ENCODE data around the gene ARPC1A.
A peak's percentile ranks its signal among the peaks of the same experiment; 100 is the strongest.
"Not testable (repeated sequence)": the region's sequence is repeated elsewhere in the genome, so short reads cannot be mapped to it uniquely, and the experiment has no call there.

ARPC1A gene

DNA sequence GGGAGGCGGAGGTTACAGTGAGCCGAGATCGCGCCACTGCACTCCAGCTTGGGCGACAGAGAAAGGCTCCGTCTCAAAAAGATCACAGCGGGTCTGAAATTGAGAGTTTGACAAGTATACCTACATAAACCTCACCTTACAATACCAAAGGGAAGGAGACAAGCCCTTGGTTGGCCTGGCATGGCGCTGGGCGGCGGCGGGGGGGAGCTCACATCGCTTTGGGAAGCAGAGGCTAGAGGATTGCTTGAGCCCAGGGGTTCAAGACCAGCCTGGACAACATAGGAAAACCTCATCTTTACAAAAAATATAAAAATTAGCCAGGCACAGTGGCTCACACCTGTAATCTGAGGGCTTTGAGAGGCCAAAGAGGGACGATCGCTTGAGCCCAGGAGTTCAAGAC lies 1.1 kb upstream of the ARPC1A start:
- DNase-seq: no peak

DNA sequence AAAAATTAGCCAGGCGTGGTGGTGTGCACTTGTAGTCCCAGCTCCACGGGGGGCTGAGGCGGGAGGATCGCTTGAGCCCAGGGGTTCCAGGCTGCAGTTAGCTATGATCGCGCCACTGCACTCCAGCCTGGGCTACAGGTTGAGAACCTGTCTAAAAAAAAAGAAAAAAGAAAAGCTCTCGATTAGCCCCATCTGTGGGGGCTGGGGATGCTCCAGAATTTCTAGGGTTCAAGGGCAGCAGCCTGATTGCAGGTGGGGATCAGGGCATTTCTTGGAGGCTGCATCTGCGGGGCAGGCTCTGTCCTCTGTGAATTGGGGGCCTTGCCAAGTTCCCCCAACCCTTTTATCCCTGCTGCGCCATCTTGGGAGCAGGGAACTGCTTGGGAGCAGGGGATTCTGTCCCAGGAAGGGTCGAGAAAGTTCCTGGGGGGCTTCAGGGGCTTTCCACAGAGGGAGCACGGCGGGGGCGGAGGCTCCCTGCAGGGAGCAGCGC lies 651 bp upstream of the ARPC1A start:
- no peak for DNase-seq

DNA sequence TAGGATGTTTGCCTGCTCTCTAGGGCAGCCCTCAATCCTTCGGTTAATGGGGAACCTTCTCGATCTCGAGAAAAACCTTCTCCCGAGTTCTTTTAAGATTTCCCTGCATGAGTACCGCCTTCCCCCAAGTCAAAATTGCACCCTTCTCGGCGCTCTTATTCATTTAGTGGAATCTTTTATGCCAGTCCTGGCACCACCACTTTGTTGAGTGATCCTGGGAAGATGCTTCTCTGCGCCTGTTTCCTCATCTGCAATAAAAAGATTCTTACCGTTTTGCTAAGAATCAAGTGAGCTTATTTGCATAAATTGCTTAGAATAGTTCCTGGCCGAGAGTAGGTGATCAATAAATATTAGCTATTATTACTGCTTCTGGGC lies 697 bp downstream of the ARPC1A start:
- DNase-seq: no peak

DNA sequence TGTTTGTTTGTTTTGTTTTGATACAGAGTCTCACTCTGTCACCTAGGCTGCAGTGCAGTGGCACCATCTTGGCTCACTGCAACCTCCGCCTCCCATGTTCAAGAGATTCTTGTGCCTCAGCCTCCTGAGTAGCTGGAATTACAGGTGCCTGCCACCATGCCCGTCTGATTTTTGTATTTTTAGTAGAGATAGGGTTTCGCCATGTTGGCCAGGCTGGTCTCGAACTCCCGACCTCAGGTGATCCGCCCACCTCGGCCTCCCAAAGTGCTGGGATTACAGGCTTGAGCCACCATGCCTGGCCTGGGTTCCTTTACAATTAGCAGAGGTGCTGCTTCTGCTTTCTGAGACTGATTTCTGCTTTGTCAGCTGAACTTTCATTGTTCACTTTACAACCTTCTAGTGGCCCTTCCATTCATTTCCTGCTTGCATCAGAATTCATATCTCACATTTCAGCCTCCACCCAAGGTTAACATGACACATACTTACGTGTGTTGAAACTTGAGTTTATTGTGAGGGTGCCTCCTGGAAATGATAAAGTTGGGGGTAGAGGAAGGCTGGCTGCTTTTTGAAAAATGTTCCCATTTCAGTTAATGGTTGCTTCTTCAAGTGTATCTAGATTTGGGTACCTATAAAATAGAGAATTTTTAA lies 4.7 kb downstream of the ARPC1A start:
- peak; percentile 93 for DNase-seq

DNA sequence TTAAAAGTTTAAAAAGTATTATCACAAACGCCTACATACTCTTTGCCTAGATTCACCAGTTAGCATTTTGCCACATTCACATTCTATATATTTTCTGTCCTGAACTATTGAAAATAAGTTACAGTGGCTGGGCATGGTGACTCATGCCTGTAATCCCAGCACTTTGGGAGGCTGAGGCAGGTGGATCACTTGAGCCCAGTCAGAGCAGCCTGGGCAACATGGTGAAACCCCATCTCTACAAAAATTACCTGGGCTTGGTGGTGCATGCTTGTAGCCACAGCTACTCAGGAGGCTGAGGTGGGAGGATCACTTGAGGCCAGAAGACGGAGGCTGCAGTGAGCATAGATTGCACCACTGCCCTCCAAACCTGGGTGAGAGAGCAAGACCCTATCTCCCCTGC lies 5.3 kb downstream of the ARPC1A start:
- DNase-seq: no peak

DNA sequence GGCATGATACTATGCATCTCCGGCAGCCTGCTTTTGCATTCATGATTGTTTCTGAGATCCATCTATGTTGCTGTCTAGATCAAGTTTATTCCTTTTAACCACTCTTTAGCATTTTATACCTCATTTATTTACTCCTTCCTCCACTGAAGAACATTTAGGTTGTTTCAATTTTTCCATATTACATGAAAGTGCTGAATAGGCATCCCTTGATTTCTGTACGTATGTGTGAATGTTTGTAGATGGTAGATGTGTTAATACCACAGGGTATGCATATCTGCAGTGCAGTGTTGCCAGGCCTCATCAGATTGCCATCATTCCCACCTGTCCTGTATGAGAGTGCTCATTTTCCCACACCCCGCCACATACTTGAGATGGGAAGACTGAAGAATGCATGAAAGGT lies 13.9 kb downstream of the ARPC1A start:
- DNase-seq: no peak

DNA sequence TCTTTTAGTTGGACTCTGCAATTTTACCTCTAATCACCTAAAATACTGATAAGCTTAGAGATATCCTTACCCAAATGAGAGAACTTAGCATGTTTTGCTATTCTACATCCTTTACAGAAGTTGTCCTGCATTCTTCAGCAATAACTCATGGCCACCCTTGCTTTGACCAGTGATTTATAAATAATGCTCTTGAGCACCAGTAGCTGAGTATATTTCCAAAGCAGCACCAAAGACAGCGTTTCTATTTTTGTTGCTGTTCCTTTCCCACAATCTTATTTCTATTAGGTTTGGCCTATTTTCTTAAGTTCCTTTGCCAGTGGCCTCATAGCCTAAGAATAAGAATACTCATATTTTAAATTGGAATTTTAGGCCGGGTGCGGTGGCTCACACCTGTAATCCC lies 15.0 kb downstream of the ARPC1A start:
- no peak for DNase-seq

DNA sequence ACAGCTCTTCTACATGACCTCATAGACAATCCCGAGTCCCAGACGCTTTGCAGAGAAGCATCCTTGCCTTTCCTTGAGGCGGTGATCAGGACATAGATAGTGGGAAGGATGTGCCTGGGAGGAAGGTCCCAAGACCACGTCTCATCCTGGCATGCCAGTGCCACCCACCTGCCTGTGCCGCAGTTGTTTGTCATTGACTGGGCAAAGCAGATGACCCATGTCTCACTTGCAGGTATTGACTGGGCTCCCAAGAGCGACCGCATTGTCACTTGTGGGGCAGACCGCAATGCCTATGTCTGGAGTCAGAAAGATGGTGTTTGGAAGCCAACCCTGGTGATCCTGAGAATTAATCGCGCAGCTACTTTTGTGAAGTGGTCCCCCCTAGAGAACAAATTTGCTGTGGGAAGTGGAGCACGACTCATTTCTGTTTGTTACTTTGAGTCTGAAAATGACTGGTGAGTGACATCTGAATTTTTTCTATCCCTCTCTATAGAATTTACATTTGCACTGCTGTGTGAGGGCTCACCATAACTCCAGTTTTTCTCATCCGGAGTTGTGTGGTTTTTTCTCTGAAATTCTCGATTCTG lies 18.5 kb downstream of the ARPC1A start:
- DNase-seq: no peak

DNA sequence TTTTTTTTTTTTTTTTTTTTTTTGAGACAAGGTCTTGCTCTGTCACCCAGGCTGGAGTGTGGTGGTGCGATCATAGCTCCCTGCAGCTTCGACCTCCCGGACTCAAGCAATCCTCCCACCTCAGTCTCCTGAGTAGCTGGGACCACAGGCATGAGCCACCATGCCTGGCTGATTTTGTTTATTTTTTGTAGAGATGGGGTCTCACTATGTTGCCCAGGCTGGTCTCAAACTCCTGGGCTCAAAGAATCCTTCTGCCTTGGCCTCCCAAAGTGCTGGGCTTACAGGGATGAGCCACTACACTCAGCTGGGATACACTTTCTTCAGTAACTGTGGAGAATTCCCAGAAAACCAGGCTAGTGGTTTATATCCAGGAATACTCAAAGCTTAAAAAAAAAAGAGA lies 24.9 kb downstream of the ARPC1A start:
- not testable (repeated sequence) for DNase-seq

DNA sequence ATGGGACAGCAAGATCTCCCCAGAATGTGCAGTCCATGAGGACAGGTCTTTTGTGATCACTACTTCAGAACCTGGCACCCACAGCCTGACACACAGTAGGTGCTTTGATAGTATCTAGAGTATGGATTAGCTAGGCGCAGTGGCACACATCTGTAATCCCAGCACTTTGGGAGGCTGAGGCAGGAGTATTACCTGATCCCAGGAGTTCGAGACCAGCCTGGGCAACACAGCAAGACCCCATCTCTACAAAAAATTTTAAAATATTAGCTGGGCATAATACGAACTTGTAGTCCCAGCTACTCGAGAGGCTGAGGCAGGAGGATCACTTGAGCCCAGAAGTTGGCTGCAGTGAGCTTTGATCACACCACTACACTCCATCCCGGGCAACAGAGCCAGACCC lies 26.5 kb downstream of the ARPC1A start:
- no peak for DNase-seq

DNA sequence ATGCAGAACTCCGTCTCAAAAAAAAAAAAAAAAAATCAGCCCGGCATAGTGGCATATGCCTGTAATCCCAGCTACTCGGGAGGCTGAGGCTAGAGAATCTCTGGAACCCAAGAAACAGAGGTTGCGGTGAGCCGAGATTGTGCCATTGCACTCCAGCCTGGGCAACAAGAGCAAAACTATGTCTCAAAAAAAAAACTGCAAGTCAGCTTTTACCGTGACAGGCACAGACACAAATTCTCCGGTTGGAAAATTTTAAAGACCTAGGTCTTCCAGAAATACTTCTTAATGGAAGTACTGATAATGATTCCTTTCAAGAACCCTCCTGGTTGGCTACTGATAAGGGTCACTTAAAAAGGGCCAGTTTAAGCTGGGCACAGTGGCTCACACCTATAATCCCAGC lies 29.4 kb downstream of the ARPC1A start:
- no peak for DNase-seq

DNA sequence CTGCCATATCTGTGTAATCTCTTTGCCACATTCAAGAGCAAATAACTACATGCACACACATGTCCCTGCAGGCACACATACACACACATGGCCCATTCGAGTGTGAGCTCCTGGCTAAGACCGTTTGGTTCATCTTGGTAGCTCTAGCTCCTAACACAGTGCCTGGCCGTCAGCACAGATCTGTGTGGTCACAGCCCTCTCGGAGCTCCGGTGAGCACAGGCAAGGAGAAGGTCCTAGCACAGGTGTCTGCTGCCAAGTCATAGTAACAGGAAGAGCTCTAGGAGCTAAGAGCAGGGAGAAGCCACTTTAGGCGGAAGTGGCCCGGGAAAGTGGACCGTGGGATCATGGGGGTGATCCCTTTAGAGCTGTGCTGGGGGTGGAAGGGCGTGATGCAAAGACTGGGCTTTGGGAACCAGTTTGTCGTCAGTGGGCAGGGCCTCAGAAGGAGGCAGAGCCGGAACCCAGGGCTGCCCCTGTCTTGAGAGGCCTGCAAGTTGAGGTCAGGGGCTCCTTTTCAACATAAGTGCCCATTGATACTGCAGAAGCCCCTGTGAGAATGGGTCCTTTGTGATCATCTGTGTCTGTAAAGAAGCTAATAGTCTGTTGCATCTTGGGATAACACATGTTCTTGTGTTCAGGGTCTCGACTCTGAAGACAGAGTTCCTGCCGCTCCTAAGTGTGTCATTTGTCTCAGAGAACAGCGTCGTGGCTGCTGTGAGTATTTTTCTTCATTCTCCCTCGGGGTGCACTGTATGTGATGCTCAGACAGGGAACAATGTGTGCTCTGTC lies 32.2 kb downstream of the ARPC1A start:
- no peak for DNase-seq

DNA sequence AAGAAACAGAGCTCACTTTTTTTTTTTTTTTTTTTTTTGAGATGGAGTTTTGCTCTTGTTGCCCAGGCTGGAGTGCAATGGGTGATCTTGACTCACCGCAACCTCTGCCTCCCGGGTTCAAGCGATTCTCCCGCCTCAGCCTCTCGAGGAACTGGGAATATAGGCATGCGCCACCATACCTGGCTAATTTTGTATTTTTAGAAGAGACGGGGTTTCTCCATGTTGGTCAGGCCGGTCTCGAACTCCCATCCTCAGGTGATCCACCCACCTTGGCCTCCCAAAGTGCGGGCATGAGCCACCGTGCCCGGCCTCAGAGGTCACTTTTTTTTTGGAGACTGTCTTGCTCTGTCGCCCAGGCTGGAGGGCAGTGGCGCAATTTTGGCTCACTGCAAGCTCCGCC lies 32.8 kb downstream of the ARPC1A start:
- DNase-seq: not testable (repeated sequence)

DNA sequence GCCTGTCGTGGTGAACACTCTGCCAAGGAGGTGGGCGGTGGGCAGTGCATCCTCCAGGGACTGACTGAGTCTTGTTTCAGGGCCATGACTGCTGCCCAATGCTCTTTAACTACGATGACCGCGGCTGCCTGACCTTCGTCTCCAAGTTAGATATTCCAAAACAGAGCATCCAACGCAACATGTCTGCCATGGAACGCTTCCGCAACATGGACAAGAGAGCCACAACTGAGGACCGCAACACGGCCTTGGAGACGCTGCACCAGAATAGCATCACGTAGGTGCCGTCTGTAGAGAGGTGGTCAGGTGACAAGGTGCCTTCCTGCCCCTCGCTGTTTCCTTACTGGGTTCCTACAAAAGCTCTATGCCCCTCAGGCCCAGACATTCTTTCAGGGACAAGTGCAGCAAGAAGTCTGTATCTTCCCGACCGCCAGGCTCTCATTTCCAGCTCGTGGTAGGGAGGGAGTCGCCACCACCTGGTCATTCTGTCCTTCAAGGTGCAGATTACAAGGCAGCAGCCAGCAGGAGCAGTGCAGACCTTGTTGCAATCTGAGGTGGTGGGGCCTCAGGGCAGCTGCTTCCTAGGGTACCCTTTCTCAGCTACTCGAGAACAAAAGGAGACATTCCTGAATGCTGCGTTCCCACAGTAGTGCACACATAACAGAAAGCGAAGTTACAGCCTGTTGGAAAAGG lies 33.9 kb downstream of the ARPC1A start:
- DNase-seq: no peak

DNA sequence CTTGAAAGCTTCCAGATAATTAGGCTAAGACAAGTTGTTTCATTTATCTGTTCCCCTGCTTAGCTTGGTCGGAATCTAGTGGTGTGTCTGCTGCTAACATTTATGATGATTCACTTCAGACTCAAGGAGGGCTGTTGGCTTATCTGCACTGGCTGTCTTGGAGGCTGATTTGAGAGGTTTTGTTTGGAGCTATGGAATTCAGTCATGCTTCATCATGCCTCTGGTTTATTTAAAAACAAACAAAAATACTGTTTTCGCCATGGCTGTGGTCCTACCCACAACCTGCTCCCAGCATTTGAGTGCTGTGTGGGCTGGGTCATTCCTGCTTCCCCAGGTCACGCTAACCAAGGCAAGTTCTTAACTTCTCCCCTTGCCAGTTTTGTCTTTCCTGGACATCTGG lies 37.1 kb downstream of the ARPC1A start:
- no peak for DNase-seq

DNA sequence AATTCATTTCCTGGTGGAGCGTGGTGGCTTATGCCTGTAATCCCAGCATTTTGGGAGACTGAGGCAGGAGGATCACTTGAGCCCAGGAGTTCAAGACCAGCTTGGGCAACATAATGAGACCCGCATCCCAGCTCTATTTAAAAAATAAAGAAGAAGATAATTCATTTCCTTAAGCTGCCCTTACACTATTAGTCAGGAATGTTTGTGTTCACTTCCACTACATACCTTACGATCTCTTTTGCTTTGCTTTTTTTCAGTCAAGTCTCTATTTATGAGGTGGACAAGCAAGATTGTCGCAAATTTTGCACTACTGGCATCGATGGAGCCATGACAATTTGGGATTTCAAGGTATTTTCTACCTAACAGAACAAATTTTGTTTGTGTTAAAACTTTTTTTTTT lies 37.6 kb downstream of the ARPC1A start:
- DNase-seq: no peak

DNA sequence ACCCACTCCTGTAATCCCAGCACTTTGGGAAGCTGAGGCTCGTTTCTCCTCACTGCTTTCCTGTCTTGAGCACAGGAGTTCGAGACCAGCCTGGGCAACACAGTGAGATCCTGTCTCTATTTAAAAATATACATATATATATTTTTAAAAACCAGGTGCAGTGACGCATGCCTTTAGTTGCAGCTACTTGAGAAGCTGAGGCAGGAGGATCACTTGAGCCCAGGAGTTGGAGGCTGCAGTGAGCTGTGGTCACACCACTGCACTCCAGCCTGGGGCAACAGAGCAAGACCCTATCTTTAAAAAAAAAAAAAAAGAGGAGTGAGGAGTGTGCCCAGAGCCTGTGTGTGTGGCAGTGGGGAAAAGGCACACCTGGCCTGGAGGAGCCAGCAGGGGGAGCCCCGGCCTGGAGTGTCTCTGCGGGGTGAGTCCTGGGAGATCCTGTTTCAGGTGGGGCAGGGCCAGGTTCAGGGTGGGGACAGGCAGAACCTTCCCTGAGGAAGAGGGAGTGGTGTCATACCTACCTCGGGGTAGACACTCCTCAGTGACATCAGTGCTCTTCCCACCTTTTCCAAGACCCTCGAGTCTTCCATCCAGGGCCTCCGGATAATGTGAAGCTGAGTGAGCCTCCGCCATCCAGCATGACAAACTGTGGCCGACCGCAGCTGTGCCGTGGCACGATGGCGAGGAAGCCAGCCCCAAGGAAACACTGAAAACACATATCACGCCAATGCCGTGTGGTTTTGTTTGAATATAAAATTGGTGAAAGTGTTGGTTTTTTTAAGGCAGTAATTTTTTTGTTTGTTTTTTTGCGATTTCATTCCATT lies 39.8 kb downstream of the ARPC1A start:
- peak; percentile 2 to 8 for DNase-seq

DNA sequence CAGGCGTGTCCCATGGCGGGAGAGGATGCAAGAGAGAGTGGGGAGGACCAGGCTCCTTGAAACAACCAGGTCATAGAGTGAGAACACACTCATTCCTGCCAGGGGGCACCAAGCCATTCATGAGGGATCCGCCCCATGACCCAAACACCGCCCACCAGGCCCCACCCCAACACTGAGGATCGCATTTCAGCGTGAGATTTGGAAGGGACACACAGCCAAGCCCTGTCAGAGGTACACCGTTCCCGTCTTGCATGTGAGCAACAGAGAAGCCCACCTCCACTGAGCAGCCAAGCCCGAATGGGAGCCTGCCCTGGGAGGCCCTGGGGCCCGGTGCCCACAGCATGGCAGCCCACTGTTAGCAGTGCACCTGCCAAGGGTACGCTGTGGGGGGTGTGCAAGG lies 40.9 kb downstream of the ARPC1A start:
- no peak for DNase-seq

DNA sequence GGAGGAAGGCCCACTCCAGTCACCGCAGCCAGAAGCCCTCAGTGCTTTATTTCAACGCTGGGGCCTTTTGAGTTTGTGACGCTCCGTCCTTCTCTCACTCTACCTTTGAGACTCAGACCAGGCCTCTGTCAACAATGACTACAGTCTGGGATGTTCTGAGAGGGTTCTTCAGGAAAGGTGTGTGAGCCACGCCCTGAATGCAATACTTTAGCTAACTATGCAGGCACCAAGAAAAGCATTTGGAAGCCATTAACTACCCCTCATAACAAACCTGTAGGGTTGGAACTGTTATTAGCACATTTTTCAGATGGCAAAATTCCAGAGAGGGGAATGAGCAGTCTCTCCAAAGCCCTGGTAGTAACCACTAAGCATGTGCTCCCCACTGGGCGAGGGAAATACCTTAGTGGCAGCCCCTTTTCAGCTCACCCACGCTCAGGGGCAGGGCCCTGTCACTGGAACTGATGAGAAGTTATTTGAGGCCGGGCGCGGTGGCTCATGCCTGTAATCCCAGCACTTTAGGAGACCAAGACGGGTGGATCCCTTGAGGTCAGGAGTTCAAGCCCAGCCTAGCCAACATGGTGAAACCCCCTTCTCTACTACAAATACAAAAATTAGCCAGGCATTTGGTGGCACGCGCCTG lies 43.2 kb downstream of the ARPC1A start:
- no peak for DNase-seq

DNA sequence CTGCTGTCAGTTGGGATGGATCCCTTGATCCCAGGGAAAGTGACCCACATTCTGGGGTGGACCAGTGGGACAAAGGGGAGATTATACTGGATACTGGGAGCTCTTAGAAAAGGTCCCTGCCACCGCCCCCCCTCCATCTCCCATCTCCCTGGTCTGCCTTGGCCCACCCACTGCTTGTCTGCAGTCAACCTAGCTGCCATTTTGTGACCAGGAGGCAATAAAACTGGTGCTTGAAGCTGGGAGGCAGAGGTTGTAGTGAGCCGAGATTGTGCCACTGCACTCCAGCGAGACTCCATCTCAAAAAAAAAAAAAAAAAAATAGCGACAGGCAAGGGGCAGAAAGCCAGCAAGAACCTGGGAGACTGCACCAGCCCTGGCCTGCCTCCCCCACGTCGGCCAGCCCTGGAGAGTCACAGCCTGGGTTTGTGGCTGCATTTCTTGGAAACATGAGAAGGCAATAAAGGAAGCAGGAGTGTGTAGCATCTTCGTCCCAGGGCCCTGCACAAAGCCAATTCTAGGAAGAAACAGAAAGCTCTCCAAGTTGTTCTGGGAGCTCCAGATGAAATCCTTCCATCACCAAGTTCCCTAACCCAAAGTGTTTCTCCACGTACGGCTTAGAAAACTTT lies 44.2 kb downstream of the ARPC1A start:
- peak; percentile 17 to 26 for DNase-seq

DNA sequence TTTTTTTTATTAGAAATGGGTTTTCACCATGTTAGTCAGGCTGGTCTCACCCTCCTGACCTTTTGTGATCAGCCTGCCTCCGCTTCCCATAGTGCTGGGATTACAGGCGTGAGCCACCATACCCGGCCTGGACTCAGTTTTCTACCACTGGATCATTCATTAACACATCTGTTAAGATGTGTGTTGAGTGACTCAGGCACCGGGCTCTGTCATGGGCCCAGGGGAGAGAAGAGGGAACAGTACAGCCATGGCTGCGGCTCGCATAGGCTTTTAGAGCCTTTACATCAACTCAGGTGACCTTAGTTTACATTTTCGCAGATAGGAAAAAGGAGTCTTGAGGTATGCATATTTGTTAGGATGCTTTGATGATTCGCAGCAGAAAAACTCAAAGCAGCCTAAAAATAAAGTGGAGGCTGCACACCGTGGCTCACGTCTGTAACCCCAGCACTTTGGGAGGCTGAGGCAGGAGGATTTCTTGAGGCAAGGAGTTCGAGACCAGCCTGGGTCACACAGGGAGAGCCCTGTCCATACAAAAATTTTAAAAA lies 45.8 kb downstream of the ARPC1A start:
- no peak for DNase-seq

All from AML-193 (cell line).